Measurements from ENCODE around the gene DIS3L2.

DIS3L2 gene

DNA sequence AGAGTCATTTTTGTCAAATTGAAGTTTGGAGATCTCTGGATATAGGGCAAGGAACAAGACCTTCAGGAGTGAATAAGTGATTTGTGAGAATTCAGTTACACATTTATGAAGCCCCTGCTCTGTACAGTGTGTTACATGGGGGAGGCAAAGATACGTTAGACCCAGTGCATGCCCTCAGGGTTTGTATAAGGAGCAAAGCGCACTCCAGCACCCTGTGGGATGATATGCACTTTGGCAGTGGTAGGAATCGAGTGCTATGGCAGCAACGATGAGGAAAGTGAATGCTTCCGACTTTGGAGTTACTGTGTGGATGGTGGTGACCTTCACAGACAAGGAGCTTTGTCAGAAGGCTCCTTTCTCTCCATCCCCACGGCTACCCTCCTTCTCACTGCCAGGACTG is 342.7 kb downstream of the DIS3L2 start:
- TF ChIP-seq, protein P1, sequence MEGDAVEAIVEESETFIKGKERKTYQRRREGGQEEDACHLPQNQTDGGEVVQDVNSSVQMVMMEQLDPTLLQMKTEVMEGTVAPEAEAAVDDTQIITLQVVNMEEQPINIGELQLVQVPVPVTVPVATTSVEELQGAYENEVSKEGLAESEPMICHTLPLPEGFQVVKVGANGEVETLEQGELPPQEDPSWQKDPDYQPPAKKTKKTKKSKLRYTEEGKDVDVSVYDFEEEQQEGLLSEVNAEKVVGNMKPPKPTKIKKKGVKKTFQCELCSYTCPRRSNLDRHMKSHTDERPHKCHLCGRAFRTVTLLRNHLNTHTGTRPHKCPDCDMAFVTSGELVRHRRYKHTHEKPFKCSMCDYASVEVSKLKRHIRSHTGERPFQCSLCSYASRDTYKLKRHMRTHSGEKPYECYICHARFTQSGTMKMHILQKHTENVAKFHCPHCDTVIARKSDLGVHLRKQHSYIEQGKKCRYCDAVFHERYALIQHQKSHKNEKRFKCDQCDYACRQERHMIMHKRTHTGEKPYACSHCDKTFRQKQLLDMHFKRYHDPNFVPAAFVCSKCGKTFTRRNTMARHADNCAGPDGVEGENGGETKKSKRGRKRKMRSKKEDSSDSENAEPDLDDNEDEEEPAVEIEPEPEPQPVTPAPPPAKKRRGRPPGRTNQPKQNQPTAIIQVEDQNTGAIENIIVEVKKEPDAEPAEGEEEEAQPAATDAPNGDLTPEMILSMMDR (IDR thresholded peaks at IDR 0.05; ENCODE audit: low read depth, low read length) = no peak
- no peak for DNase-seq
- peaks cover 3% of the 10 kb centered on the region; the same call in 1 of the 2 replicates for H3K36me3 ChIP-seq
- H3K27ac ChIP-seq = no peak overlapping the region
- no peaks in the 10 kb centered on the region for H3K9me3 ChIP-seq (ENCODE audit: severe bottlenecking)
- H3K27me3 ChIP-seq (ENCODE audit: insufficient read depth, low read depth, severe bottlenecking) = no peaks in the 10 kb centered on the region
- no peak overlapping the region for H3K4me3 ChIP-seq (ENCODE audit: low read depth, low read length)

DNA sequence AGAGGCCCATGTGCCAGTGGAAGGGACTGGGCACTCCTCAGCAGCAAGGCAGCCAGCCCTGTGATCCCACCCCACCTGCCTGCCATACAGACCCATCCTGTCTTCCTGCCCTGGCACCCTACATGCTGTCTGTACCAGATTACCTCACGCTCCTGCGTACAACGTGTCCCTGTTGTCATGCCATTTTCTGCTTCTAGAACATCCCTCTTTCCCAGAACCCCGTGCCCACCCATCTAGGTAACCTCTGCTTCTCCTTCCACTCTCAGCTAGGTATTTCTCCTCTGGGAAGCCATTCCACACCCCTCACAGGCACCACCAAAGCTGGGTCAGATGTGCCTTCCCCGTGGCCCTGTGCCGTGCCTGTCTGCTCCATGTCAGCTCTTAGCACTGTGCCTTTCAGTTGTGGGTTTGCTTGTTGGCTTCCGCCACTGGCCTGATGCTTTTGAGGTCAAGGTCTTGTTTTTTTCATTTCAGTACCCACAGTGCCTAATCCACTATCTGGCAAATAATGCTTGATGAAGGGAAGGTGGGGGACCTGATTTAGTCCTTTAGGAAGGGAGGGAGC is 345.3 kb downstream of the DIS3L2 start:
- Histone ChIP-seq H3K4me3 (ENCODE audit: low read depth, low read length) (no peak overlapping the region), H3K27me3 (ENCODE audit: insufficient read depth, low read depth, severe bottlenecking) (no peaks in the 10 kb centered on the region), H3K27ac (no peak overlapping the region), H3K36me3 (no peaks in the 10 kb centered on the region), H3K9me3 (ENCODE audit: severe bottlenecking) (no peaks in the 10 kb centered on the region)
- DNase-seq = no peak
- TF ChIP-seq, protein P1 (IDR thresholded peaks at IDR 0.05; ENCODE audit: low read depth, low read length) = no peak

DNA sequence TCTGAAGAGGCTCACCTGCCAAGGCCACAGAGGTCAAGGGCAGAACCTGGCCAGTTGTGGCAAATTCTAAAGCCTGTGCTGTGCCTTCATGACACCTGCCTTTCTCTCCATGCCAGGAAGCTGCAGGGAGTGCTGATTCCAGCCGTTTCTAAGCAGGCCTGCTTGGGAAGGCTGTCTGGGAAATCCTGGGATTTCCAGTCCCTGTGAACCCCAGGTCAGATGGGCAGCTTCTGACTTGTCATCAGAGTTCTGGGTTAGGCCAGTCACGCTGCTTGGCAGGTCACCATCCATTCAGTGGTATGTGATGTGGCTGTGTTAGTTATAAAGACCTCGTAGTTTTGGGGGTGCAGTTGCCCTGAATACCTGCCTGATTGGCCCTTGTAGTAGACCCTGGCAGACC is 346.3 kb downstream of the DIS3L2 start:
- Histone ChIP-seq H3K27me3 (ENCODE audit: insufficient read depth, low read depth, severe bottlenecking) (no peaks in the 10 kb centered on the region), H3K9me3 (ENCODE audit: severe bottlenecking) (peaks cover 7% of the 10 kb centered on the region), H3K27ac (no peak overlapping the region), H3K36me3 (no peaks in the 10 kb centered on the region), H3K4me3 (ENCODE audit: low read depth, low read length) (no peak overlapping the region)
- DNase-seq = no peak
- TF ChIP-seq, protein P1 (IDR thresholded peaks at IDR 0.05; ENCODE audit: low read depth, low read length) = no peak

DNA sequence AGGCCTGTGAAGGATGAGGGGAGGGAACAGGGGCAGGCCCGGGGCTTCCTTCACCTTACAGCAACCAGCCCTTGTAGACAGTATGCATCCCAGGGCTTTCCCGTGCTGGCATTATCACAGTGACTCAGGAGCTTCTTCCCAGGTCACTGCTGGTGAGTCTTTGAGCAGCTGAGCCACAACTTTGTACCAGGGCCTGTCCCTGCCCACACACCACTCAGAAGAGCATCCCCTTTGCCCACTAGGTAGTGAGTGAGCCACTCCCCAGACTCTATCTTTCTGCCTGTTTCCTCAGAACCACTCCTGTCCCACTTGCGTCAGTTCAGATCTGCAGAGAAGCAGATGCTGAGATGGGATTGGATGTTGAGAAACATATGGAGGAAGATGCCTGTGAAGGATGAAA is 347.5 kb downstream of the DIS3L2 start:
- TF ChIP-seq, protein P1 (IDR thresholded peaks at IDR 0.05; ENCODE audit: low read depth, low read length) = no peak
- Histone ChIP-seq H3K36me3 (no peaks in the 10 kb centered on the region), H3K27me3 (ENCODE audit: insufficient read depth, low read depth, severe bottlenecking) (no peaks in the 10 kb centered on the region), H3K9me3 (ENCODE audit: severe bottlenecking) (peaks cover 12% of the 10 kb centered on the region), H3K27ac (no peak overlapping the region), H3K4me3 (ENCODE audit: low read depth, low read length) (no peak overlapping the region)
- DNase-seq = no peak

DNA sequence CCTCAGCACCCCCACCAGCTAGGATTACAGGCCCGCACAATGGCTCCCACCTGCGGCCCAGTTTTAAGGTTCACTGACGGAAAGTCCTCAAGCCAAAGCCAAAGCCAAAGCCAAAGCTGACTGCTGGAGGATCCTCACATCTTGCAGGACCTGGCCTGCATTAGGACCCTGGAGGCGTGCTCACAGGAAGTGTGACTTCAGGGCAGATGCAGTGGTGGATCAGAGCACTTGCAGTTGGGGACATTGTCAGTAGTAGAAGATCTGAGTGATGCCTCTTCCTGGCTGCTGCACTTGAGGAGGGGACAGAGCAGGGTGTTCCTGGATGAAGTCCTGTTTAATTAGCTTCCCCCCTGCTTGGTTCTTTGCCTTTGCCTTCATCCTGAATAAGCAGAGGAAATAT is 348.1 kb downstream of the DIS3L2 start:
- Histone ChIP-seq H3K4me3 (ENCODE audit: low read depth, low read length) (no peak overlapping the region), H3K27ac (no peak overlapping the region), H3K9me3 (ENCODE audit: severe bottlenecking) (peaks cover 12% of the 10 kb centered on the region), H3K27me3 (ENCODE audit: insufficient read depth, low read depth, severe bottlenecking) (no peaks in the 10 kb centered on the region), H3K36me3 (no peaks in the 10 kb centered on the region)
- DNase-seq = no peak
- TF ChIP-seq, protein P1 (IDR thresholded peaks at IDR 0.05; ENCODE audit: low read depth, low read length) = no peak

DNA sequence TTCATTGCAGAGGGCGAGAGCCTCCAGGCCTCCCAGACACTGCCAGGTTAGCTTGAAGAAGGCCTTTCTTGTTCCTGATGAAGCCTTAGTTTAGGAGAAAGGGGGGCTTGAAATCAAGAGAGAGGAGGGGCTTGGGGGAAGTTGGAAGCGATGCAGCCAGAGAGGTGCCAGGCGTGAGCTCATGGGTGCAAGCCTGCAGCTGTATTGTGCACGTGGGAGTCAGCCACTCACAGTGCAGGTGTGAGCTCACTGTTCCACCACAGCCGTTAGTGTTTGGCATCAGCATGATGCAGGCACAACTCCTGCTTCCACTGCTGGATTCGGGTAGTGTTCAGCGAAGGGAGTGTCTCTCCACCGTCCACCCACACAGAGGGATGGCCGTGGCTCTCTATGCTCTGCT is 348.6 kb downstream of the DIS3L2 start:
- no peaks in the 10 kb centered on the region for H3K36me3 ChIP-seq

More for the DNA sequence above, 348.6 kb downstream of the DIS3L2 start:
- Histone ChIP-seq H3K27ac (no peak overlapping the region), H3K9me3 (ENCODE audit: severe bottlenecking) (peaks cover 12% of the 10 kb centered on the region), H3K27me3 (ENCODE audit: insufficient read depth, low read depth, severe bottlenecking) (no peaks in the 10 kb centered on the region), H3K4me3 (ENCODE audit: low read depth, low read length) (no peak overlapping the region)
- no peak for DNase-seq
- TF ChIP-seq, protein P1 (IDR thresholded peaks at IDR 0.05; ENCODE audit: low read depth, low read length) = no peak

Measured in WERI-Rb-1 (cell line).